Mammary epithelial cell (primary cell): ENCODE results near the gene CEBPA.

Experiments used
- CTCF ChIP-seq, 2 donors: IDR thresholded peaks in 1 of 2; conservative IDR thresholded peaks in 1 of 2; 2 replicates each; pipeline ENCODE4 v1.5.1; 2011 to 2012; ENCODE audit warnings: inconsistent platforms in 2 of 2, low read length in 2 of 2, mild to moderate bottlenecking in 2 of 2, control low read depth in 1 of 2, low read depth in 1 of 2; ENCODE audit not compliant: insufficient read depth in 1 of 2; ENCODE audit errors: extremely low read depth in 1 of 2
- EZH2 ChIP-seq: IDR thresholded peaks from 2 replicates; pipeline ENCODE4 v1.6.1; 2012; ENCODE audit warnings: low read length, inconsistent platforms, borderline replicate concordance

GRCh38 chr19:33255781-33256180 is 46.6 kb downstream of the CEBPA start:
- TF ChIP-seq CTCF (conservative IDR thresholded peaks at IDR 0.05 in 1 of 2, IDR thresholded peaks at IDR 0.05 in 1 of 2; ENCODE audit: extremely low read depth in 1 of 2, insufficient read depth in 1 of 2, low read depth in 1 of 2, low read length in 2 of 2): no peak
- no peak for TF ChIP-seq EZH2
